GM18498 (cell line): ENCODE results near the gene BHMT.
"Not testable (repeated sequence)": the region's sequence is repeated elsewhere in the genome, so short reads cannot be mapped to it uniquely, and the experiment has no call there.

Experiments
- ATAC-seq: cut with Tn5 transposase; IDR thresholded peaks from one replicate; pipeline ENCODE4 v1.9.1; 2021; ENCODE audit warnings: mild to moderate bottlenecking, moderate library complexity; ENCODE audit not compliant: unreplicated experiment

Gene BHMT

GRCh38 chr5:79168031-79168430, 56.4 kb downstream of the BHMT start:
- no peak for ATAC-seq

- ATAC-seq: no peak
Observed at GRCh38 chr5:79170661-79171060, 59.1 kb downstream of the BHMT start.

GRCh38 chr5:79171635-79172245, 60.1 kb downstream of the BHMT start:
- no peak for ATAC-seq

GRCh38 chr5:79172269-79172668, 60.7 kb downstream of the BHMT start:
- no peak for ATAC-seq

GRCh38 chr5:79173626-79174025, 62.0 kb downstream of the BHMT start:
- no peak for ATAC-seq

- ATAC-seq: not testable (repeated sequence)
Observed at GRCh38 chr5:79180449-79180848, 68.8 kb downstream of the BHMT start.

GRCh38 chr5:79181419-79182022, 69.9 kb downstream of the BHMT start:
- ATAC-seq: no peak
